OCI-LY1 (cell line): Measurements from ENCODE around the gene IQGAP2.

Experiments used
- H2AFZ ChIP-seq: fragments of 200-600 bp; sonication (generic), shearing (Covaris generic); 2 replicates; pipeline ENCODE4 v1.6.0; 2014; ENCODE audit warnings: antibody characterized with exemption, mild to moderate bottlenecking, low read length
- H3F3A ChIP-seq: fragments of 200-600 bp; sonication (generic), shearing (Covaris generic); 2 replicates; pipeline ENCODE4 v1.6.0; 2014; ENCODE audit warnings: mild to moderate bottlenecking, antibody characterized with exemption, low read length, moderate library complexity; ENCODE audit not compliant: insufficient read depth
- H3K27ac ChIP-seq: fragments of 200-600 bp; sonication (generic); 2 replicates; pipeline ENCODE4 v1.5.1; 2014; ENCODE audit warnings: low read length, mixed run types, mild to moderate bottlenecking, low read depth; ENCODE audit not compliant: poor library complexity, severe bottlenecking
- H3K27me3 ChIP-seq: fragments of 200-600 bp; sonication (generic); 2 replicates; pipeline ENCODE4 v1.6.0; 2014; ENCODE audit warnings: antibody characterized with exemption, mild to moderate bottlenecking, low read length, moderate library complexity; ENCODE audit not compliant: insufficient read depth
- H3K36me3 ChIP-seq: fragments of 200-600 bp; sonication (generic); 2 replicates; pipeline ENCODE4 v1.6.1; 2014; ENCODE audit warnings: mild to moderate bottlenecking, antibody characterized with exemption, low read length, moderate library complexity, mixed read lengths; ENCODE audit not compliant: insufficient read depth
- H3K4me1 ChIP-seq: fragments of 200-600 bp; sonication (generic); 2 replicates; pipeline ENCODE4 v1.5.1; 2014; ENCODE audit warnings: mild to moderate bottlenecking, low read length, moderate library complexity; ENCODE audit not compliant: insufficient read depth, severe bottlenecking
- H3K4me2 ChIP-seq: fragments of 200-600 bp; sonication (generic), shearing (Covaris generic); 2 replicates; pipeline ENCODE4 v1.6.1; 2014; ENCODE audit warnings: low read length
- H3K4me3 ChIP-seq: fragments of 200-600 bp; sonication (generic); 2 replicates; pipeline ENCODE4 v1.5.1; 2014; ENCODE audit warnings: low read length, low read depth, mild to moderate bottlenecking, mixed read lengths; ENCODE audit not compliant: poor library complexity, severe bottlenecking
- H3K79me2 ChIP-seq: fragments of 200-600 bp; shearing (Covaris generic); 2 replicates; pipeline ENCODE4 v1.6.1; 2016; ENCODE audit warnings: mixed run types, low read length, mixed read lengths; ENCODE audit not compliant: insufficient read depth
- H3K9ac ChIP-seq: fragments of 200-600 bp; sonication (generic), shearing (Covaris generic); 2 replicates; pipeline ENCODE4 v1.6.1; 2014; ENCODE audit warnings: mild to moderate bottlenecking, low read length, mixed read lengths
- H3K9me2 ChIP-seq: fragments of 200-600 bp; sonication (generic), shearing (Covaris generic); 2 replicates; pipeline ENCODE4 v1.6.1; 2014; ENCODE audit warnings: low read depth, mild to moderate bottlenecking, low read length, mixed read lengths
- H3K9me3 ChIP-seq: fragments of 200-600 bp; shearing (Covaris generic); 2 replicates; pipeline ENCODE4 v1.6.1; 2014; ENCODE audit warnings: low read length, mixed read lengths
- H4K20me1 ChIP-seq: fragments of 200-600 bp; sonication (generic), shearing (Covaris generic); 2 replicates; pipeline ENCODE4 v1.6.0; 2016; ENCODE audit warnings: mild to moderate bottlenecking, low read length; ENCODE audit not compliant: insufficient read depth
- CTCF ChIP-seq: fragments of 200-600 bp; sonication (generic), shearing (Covaris generic); IDR thresholded peaks from 2 replicates; pipeline ENCODE4 v1.5.1; 2017; ENCODE audit warnings: mild to moderate bottlenecking, antibody characterized with exemption, low read length, moderate library complexity, mixed read lengths
- EZH2 ChIP-seq: fragments of 200-600 bp; sonication (generic), shearing (Covaris generic); IDR thresholded peaks from 2 replicates; pipeline ENCODE4 v1.8.0; 2017; ENCODE audit warnings: borderline replicate concordance, mixed run types, mild to moderate bottlenecking, antibody characterized with exemption, low read length, moderate library complexity, mixed read lengths

The IQGAP2 gene

GRCh38 chr5:76610196-76610595, 207.1 kb downstream of the IQGAP2 start:
- Histone ChIP-seq H3F3A (no peaks in the 10 kb centered on the region), H3K9me2 (no peaks in the 10 kb centered on the region), H2AFZ (no peak overlapping the region), H3K4me1 (peaks cover 7% of the 10 kb centered on the region), H3K27me3 (no peaks in the 10 kb centered on the region), H3K4me3 (no peak overlapping the region), H4K20me1 (no peaks in the 10 kb centered on the region), H3K9ac (no peak overlapping the region), H3K36me3 (no peaks in the 10 kb centered on the region), H3K79me2 (no peaks in the 10 kb centered on the region), H3K9me3 (no peaks in the 10 kb centered on the region), H3K4me2 (no peak overlapping the region), H3K27ac (no peak overlapping the region)
- TF ChIP-seq EZH2 (no peak), CTCF (no peak)

- Histone ChIP-seq H2AFZ (no peak overlapping the region), H3K79me2 (no peaks in the 10 kb centered on the region), H3K9me2 (no peaks in the 10 kb centered on the region), H3K9ac (no peak overlapping the region), H3K27me3 (no peaks in the 10 kb centered on the region), H3K36me3 (no peaks in the 10 kb centered on the region), H3F3A (no peaks in the 10 kb centered on the region), H4K20me1 (no peaks in the 10 kb centered on the region), H3K27ac (no peak overlapping the region), H3K4me1 (no peaks in the 10 kb centered on the region), H3K4me2 (no peak overlapping the region), H3K9me3 (no peaks in the 10 kb centered on the region), H3K4me3 (no peak overlapping the region)
- TF ChIP-seq CTCF: no peak
- no peak for TF ChIP-seq EZH2
Observed at GRCh38 chr5:76612942-76613341, 209.9 kb downstream of the IQGAP2 start.

- no peaks in the 10 kb centered on the region for H3F3A ChIP-seq
- H3K9me2 ChIP-seq: no peaks in the 10 kb centered on the region
- H3K4me1 ChIP-seq: no peaks in the 10 kb centered on the region
- H3K4me3 ChIP-seq: no peak overlapping the region
- no peaks in the 10 kb centered on the region for H3K36me3 ChIP-seq
- no peaks in the 10 kb centered on the region for H3K9me3 ChIP-seq
- TF ChIP-seq CTCF: no peak
- no peak for TF ChIP-seq EZH2
- H2AFZ ChIP-seq: no peak overlapping the region
- no peak overlapping the region for H3K27ac ChIP-seq
- no peaks in the 10 kb centered on the region for H4K20me1 ChIP-seq
- no peaks in the 10 kb centered on the region for H3K79me2 ChIP-seq
- H3K27me3 ChIP-seq: no peaks in the 10 kb centered on the region
- no peak overlapping the region for H3K4me2 ChIP-seq
- no peak overlapping the region for H3K9ac ChIP-seq
Observed at GRCh38 chr5:76615759-76616158, 212.7 kb downstream of the IQGAP2 start.
